K562 (cell line): ENCODE data around the gene IFRD1. TPM values are rescaled to one million over a fixed set of nuclear protein-coding genes. Genes with fewer than 3 reads are reported as not detected.
"Not testable (repeated sequence)": the region's sequence is repeated elsewhere in the genome, so short reads cannot be mapped to it uniquely, and the experiment has no call there.

Experiments
- ATAC-seq: fragments of 200-7000 bp; cut with Tn5 transposase; 3 replicates; pipeline ENCODE4 v1.9.1; 2020; ENCODE audit warnings: moderate library complexity
- BruUV-seq: library from RNA; stranded (reverse); fragments of 400-500 nt; replicated peaks from 2 replicates; lab custom pipeline; 2021; lab: Mats Ljungman, UMichigan
- CTCF ChIA-PET: fragments of 300-600 bp; formaldehyde crosslinking; extraction: SDS; loops from one replicate; lab custom pipeline; 2021; ENCODE audit warnings: low intra/inter-chr PET ratio; lab: Yijun Ruan, JAX
- POLR2A ChIA-PET: fragments of 300-600, 350-650 bp; sonication (Branson Sonifier 250); formaldehyde crosslinking; extraction: SDS; loops from one replicate; lab custom pipeline; 2021; ENCODE audit warnings: antibody characterized with exemption, inconsistent platforms; lab: Yijun Ruan, JAX
- DNase-seq, 4 experiments: peaks; one replicate each; pipeline versions ENCODE4 v3.0.0 to v3.0.0-alpha.2; 2011 to 2018; ENCODE audit warnings: low spot score in 3 of 4, mixed read lengths in 3 of 4; ENCODE audit errors: extremely low read depth in 1 of 4
- FAIRE-seq: peaks from 2 replicates; lab custom pipeline; 2011; peaks lifted over from hg19 to GRCh38; lab: Jason Lieb, UNC
- H2AFZ ChIP-seq: 2 replicates; pipeline ENCODE4 v1.6.0; 2011; ENCODE audit warnings: low read depth, low read length, control low read depth, inconsistent platforms
- H3K27ac ChIP-seq: fragments of 200-600 bp; 3 replicates; pipeline ENCODE4 v1.8.0; 2011; ENCODE audit warnings: low read depth, mild to moderate bottlenecking, control low read depth, inconsistent platforms, low read length, moderate library complexity, mixed read lengths; ENCODE audit errors: extremely low read depth
- H3K27me3 ChIP-seq, 2 experiments: fragments of 300-600 bp in 1 of 2; 2 replicates in 1 of 2; 3 replicates in 1 of 2; pipeline versions ENCODE4 v1.6.0 to v1.8.0; 2011; ENCODE audit warnings: inconsistent platforms in 2 of 2, low read length in 2 of 2, mild to moderate bottlenecking in 1 of 2, mixed read lengths in 1 of 2, moderate library complexity in 1 of 2; ENCODE audit not compliant: control insufficient read depth in 2 of 2, insufficient read depth in 2 of 2
- H3K36me3 ChIP-seq: fragments of 300-600 bp; 3 replicates; pipeline ENCODE4 v1.8.0; 2011; ENCODE audit warnings: mild to moderate bottlenecking, low read length, inconsistent platforms; ENCODE audit not compliant: control insufficient read depth, insufficient read depth
- H3K4me1 ChIP-seq, 2 experiments: fragments of 200-600 bp in 1 of 2; replicated peaks in 1 of 2; 2 replicates in 1 of 2; 3 replicates in 1 of 2; pipeline versions ENCODE4 v1.5.1 to v1.8.0; 2011; ENCODE audit warnings: inconsistent platforms in 2 of 2, low read length in 2 of 2, mild to moderate bottlenecking in 1 of 2, mixed read lengths in 1 of 2, moderate library complexity in 1 of 2; ENCODE audit not compliant: control insufficient read depth in 2 of 2, insufficient read depth in 2 of 2
- H3K4me2 ChIP-seq: 2 replicates; pipeline ENCODE4 v1.6.1; 2011; ENCODE audit warnings: low read length, control low read depth, inconsistent platforms, mixed read lengths; ENCODE audit not compliant: insufficient read depth
- H3K4me3 ChIP-seq: fragments of 200-600 bp; sonication (generic), shearing (Covaris generic); 2 replicates; pipeline ENCODE4 v1.5.1; 2016; ENCODE audit warnings: control low read depth, inconsistent platforms
- H3K79me2 ChIP-seq: fragments of 200-600 bp; 3 replicates; pipeline ENCODE4 v1.8.0; 2011; ENCODE audit warnings: low read length, inconsistent platforms; ENCODE audit not compliant: control insufficient read depth, insufficient read depth
- H3K9ac ChIP-seq, 2 experiments: 2 replicates each; pipeline versions ENCODE4 v1.6.0 to v1.6.1; 2011; ENCODE audit warnings: low read depth in 2 of 2, low read length in 2 of 2, control low read depth in 1 of 2, inconsistent platforms in 1 of 2, mild to moderate bottlenecking in 1 of 2, mixed read lengths in 1 of 2; ENCODE audit not compliant: insufficient read depth in 1 of 2
- H3K9me1 ChIP-seq: one replicate; pipeline ENCODE4 v1.6.0; 2011; ENCODE audit warnings: inconsistent platforms, mild to moderate bottlenecking, low read length, moderate library complexity; ENCODE audit not compliant: control insufficient read depth, insufficient read depth
- H3K9me3 ChIP-seq: replicated peaks from 2 replicates; pipeline ENCODE4 v1.5.1; 2011; ENCODE audit warnings: low read depth, low read length, inconsistent platforms; ENCODE audit not compliant: control insufficient read depth, insufficient read depth
- H4K20me1 ChIP-seq: replicated peaks from 2 replicates; pipeline ENCODE4 v1.6.1; 2011; ENCODE audit warnings: low read length, inconsistent platforms, mixed read lengths; ENCODE audit not compliant: control insufficient read depth, insufficient read depth
- WGBS: fragments of 100-300 bp; shearing (Covaris generic); methylation state at CpG from one replicate; pipeline ENCODE4 v1.1.6; 2016; ENCODE audit warnings: low coverage, mixed read lengths; ENCODE audit not compliant: insufficient coverage; ENCODE audit errors: missing lambda C conversion rate; 5-methylcytosine and 5-hydroxymethylcytosine counted together
- in situ Hi-C: fragments of 300-500 bp; cut with MboI; formaldehyde crosslinking; loops from 4 replicates; pipeline ENCODE4 v1.15.0; 2018; ENCODE audit warnings: inconsistent platforms, mixed read lengths
- intact Hi-C: fragments of 100-400 bp; cut with micrococcal nuclease; formaldehyde crosslinking; loops from 2 replicates; pipeline ENCODE4 v1.14.2; 2022
- polyA plus RNA-seq, 8 experiments: library from polyadenylated mRNA; depleted of rRNA in 4 of 8; stranded (reverse) in 5 of 8; unstranded in 3 of 8; fragments of >200 nt; fragmentation: Nextera tagmentation in 2 of 8; fragmentation: Illumina TruSeq in 1 of 8; extraction: Ambion mirVana in 2 of 8; extraction: Trizol in 1 of 8; gene quantifications; 2 replicates each; pipeline versions ENCODE4 v1.2.1 to v1.2.3, GENCODE V29; 2011 to 2014; ENCODE audit warnings: inconsistent platforms in 1 of 8, missing spikeins in 1 of 8
- total RNA-seq, 7 experiments: library from RNA; depleted of rRNA in 6 of 7; stranded (reverse); fragments of >200 nt in 6 of 7; fragmentation: Illumina TruSeq in 2 of 7; extraction: Trizol in 2 of 7; gene quantifications; 2 replicates each; pipeline versions ENCODE4 v1.2.1 to v1.2.3, GENCODE V29; 2011 to 2021; ENCODE audit warnings: low replicate concordance in 1 of 7
- TF ChIP-seq, protein P1 (sequence below), 2 experiments: fragments of 450-650 bp in 1 of 2; sonication (generic) in 1 of 2; formaldehyde crosslinking in 1 of 2; IDR thresholded peaks in 1 of 2; conservative IDR thresholded peaks in 1 of 2; 2 replicates each; pipeline versions ENCODE4 v1.6.1 to v1.8.1; 2016 to 2023; ENCODE audit warnings: mild to moderate bottlenecking in 2 of 2, moderate library complexity in 2 of 2, inconsistent platforms in 1 of 2, missing genetic modification reagents in 1 of 2
- TF ChIP-seq, protein P2 (sequence below): sonication (generic); formaldehyde crosslinking; IDR thresholded peaks from 2 replicates; pipeline ENCODE4 v1.8.0; 2023; ENCODE audit warnings: mild to moderate bottlenecking, missing genetic modification reagents

IFRD1 gene
- total and polyA plus RNA-seq, 9 of the 15 experiments (the other 6 are each of a cell fraction or from before 2014, with no cell fraction given): 27.6 to 81.8 (median 68.1) TPM

DNA sequence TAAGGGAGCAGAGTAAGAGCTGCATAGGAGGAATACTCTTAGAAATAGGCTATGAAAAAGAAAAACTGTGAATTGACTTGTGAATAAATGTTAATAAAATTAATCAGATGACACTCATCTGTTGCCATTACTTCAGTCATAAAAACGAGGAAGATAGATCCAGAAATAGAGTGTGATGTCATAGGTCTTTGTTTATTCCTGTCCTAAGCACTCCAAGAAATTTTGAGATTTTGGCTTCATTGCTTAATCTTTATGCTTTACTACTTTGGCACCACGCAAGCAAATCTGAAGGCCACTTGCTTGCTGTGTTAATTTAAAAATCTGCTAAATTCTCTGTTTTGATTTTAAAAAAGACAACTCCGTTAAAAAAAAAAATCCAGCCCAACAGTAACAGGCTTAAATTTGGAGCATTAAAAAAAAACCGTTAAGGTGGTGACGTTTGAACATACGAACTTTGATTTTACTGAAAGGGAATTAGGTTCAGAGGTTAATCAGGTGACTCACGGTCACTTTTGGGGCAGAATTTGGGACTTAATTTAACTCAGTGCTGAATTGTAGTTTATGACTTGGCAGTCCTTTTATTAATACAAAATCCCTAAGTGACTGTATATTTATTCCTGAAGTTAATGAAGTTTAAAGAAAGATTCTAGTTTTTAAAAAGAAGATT, 3.4 kb downstream of the IFRD1 start (continued):
- TF ChIP-seq, protein P1, sequence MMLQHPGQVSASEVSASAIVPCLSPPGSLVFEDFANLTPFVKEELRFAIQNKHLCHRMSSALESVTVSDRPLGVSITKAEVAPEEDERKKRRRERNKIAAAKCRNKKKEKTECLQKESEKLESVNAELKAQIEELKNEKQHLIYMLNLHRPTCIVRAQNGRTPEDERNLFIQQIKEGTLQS (IDR thresholded peaks at IDR 0.05): peak; percentile 78
- TF ChIP-seq, protein P1 (CRISPR knock-in tag; conservative IDR thresholded peaks at IDR 0.05): no peak

DNA sequence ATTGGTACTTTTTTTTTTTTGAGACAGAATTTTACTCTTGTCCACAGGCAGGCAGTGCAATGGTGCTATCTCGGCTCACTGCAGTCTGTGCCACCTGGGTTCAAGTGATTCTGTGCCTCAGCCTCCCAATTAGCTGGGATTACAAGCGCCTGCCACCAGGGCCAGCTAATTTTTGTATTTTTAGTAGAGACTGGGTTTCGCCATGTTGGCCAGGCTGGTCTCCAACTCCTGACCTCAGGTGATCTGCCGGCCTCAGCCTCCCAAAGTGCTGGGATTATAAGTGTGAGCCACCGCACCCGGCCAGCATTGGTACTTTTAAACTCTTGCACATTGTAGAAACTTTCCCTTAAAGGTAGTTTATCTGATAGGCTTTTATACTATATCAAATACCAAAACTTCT, 3.9 kb downstream of the IFRD1 start:
- H3K27me3 ChIP-seq, CTCF ChIA-PET, in situ Hi-C loops, H4K20me1 ChIP-seq, H3K27ac ChIP-seq, FAIRE-seq, BruUV-seq, H3K4me3 ChIP-seq, intact Hi-C loops, ATAC-seq, H3K9me1 ChIP-seq, POLR2A ChIA-PET, DNase-seq: not testable (repeated sequence)
- Histone ChIP-seq H3K4me1 (peaks cover 8 to 11% of the 10 kb centered on the region in 2 experiments; a peak in 4 of 5 replicates), H3K79me2 (peaks cover 49% of the 10 kb centered on the region), H3K9ac (0 out of 4 replicates have a peak overlapping the region, but pooled peaks of 1 of the 2 experiments have one; percentile 20)
- 92% methylated on average over 6 of the region's 6 CpGs for WGBS
- TF ChIP-seq, protein P2, sequence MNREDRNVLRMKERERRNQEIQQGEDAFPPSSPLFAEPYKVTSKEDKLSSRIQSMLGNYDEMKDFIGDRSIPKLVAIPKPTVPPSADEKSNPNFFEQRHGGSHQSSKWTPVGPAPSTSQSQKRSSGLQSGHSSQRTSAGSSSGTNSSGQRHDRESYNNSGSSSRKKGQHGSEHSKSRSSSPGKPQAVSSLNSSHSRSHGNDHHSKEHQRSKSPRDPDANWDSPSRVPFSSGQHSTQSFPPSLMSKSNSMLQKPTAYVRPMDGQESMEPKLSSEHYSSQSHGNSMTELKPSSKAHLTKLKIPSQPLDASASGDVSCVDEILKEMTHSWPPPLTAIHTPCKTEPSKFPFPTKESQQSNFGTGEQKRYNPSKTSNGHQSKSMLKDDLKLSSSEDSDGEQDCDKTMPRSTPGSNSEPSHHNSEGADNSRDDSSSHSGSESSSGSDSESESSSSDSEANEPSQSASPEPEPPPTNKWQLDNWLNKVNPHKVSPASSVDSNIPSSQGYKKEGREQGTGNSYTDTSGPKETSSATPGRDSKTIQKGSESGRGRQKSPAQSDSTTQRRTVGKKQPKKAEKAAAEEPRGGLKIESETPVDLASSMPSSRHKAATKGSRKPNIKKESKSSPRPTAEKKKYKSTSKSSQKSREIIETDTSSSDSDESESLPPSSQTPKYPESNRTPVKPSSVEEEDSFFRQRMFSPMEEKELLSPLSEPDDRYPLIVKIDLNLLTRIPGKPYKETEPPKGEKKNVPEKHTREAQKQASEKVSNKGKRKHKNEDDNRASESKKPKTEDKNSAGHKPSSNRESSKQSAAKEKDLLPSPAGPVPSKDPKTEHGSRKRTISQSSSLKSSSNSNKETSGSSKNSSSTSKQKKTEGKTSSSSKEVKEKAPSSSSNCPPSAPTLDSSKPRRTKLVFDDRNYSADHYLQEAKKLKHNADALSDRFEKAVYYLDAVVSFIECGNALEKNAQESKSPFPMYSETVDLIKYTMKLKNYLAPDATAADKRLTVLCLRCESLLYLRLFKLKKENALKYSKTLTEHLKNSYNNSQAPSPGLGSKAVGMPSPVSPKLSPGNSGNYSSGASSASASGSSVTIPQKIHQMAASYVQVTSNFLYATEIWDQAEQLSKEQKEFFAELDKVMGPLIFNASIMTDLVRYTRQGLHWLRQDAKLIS (CRISPR knock-in tag): 0 out of 2 replicates have a peak, but pooled peaks have one; percentile 16
- TF ChIP-seq, all 486 proteins: peak for 1; not testable (repeated sequence) for 485
- H3K9me3 ChIP-seq, H2AFZ ChIP-seq, H3K4me2 ChIP-seq: not testable (repeated sequence)
- peaks cover 38% of the 10 kb centered on the region for H3K36me3 ChIP-seq
